OCI-LY3 (cell line): ENCODE data around the gene WBP1L.

ENCODE experiments used
- CTCF ChIP-seq: fragments of 200-600, 300-600 bp; sonication (generic); IDR thresholded peaks from 2 replicates; pipeline ENCODE4 v1.5.1; 2014; ENCODE audit warnings: antibody characterized with exemption, low read length, low read depth
- EZH2phosphoT487 ChIP-seq: fragments of 200-600 bp; shearing (Covaris generic); IDR thresholded peaks from 2 replicates; pipeline ENCODE4 v1.6.1; 2018; ENCODE audit warnings: antibody characterized with exemption, mixed run types, low read depth

DNA sequence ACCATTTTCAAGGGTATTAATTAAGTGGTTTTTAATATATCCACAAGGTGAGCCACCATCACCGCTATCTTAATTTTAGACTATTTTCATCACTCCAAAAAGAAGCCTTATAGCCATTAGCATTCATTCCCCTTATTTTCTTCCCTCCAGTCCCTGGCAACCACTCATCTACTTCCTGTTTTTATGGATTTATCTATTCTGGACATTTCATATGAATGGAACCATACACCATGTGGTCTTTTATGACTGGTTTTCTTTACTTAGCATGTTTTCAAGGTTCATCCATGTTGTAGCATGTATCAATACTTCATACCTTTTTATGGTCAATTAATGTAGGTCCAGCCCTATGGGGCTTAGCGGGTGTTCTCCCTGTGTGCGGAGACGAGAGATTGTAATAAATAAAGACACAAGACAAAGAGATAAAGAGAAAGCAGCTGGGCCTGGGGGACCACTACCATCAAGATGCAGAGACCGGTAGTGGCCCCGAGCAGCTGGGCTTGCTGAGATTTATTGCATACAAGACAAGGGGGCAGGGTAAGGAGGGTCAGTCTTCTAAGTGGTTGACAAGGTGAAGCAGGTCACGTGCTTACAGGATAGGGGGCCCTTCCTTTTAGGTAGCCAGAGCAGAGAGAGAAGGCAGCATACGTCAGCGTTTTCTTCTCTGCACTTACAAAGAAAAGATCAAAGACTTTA is 14.6 kb downstream of the WBP1L start:
- TF ChIP-seq CTCF = no peak
- no peak for TF ChIP-seq EZH2phosphoT487
